HL-60 (cell line): ENCODE results near the gene ZIC4.

Experiments used
- DNase-seq, 2 experiments: peaks; one replicate each; pipeline ENCODE4 v3.0.0-alpha.2; 2010 to 2020; ENCODE audit warnings: low read depth in 1 of 2, low spot score in 1 of 2
- H3K27ac ChIP-seq: fragments of 250-450 bp; sonication (Bioruptor Pico); replicated peaks from 2 replicates; pipeline ENCODE4 v1.5.1; 2020; ENCODE audit warnings: mild to moderate bottlenecking, moderate library complexity
- H3K27me3 ChIP-seq: fragments of 250-450 bp; sonication (Bioruptor Pico); 2 replicates; pipeline ENCODE4 v1.5.1; 2021; ENCODE audit warnings: mild to moderate bottlenecking, moderate library complexity; ENCODE audit not compliant: insufficient read depth, poor library complexity, severe bottlenecking
- H3K4me3 ChIP-seq: replicated peaks from 2 replicates; pipeline ENCODE4 v1.5.1; 2011; ENCODE audit warnings: mild to moderate bottlenecking, control low read depth, low read length; ENCODE audit not compliant: insufficient read depth
- CTCF ChIP-seq: IDR thresholded peaks from one replicate; pipeline ENCODE4 v1.5.1; 2011; ENCODE audit warnings: low read length, control low read depth, inconsistent platforms; ENCODE audit not compliant: insufficient read depth
- GABPA ChIP-seq: IDR thresholded peaks from 2 replicates; pipeline ENCODE4 v1.6.1; 2012; ENCODE audit warnings: low read depth
- POLR2AphosphoS5 ChIP-seq: IDR thresholded peaks from 2 replicates; pipeline ENCODE4 v1.6.1; 2012; ENCODE audit warnings: low read depth
- REST ChIP-seq: IDR thresholded peaks from 2 replicates; pipeline ENCODE4 v1.6.1; 2012; ENCODE audit warnings: low read depth; ENCODE audit not compliant: insufficient replicate concordance
- SPI1 ChIP-seq: IDR thresholded peaks from 2 replicates; pipeline ENCODE4 v1.6.1; 2012; ENCODE audit warnings: low read depth, mild to moderate bottlenecking, borderline replicate concordance

Gene ZIC4

GRCh38 chr3:147359177-147360050 is 46.9 kb downstream of the ZIC4 start:
- Histone ChIP-seq H3K27me3 (peaks cover 54% of the 10 kb centered on the region), H3K4me3 (no peak overlapping the region), H3K27ac (no peak overlapping the region)
- TF ChIP-seq SPI1 (no peak), GABPA (no peak), POLR2AphosphoS5 (no peak), CTCF (no peak), REST (no peak)
- no peak for DNase-seq

GRCh38 chr3:147358144-147358992 is 48.0 kb downstream of the ZIC4 start:
- DNase-seq: no peak
- Histone ChIP-seq H3K4me3 (no peak overlapping the region), H3K27ac (no peak overlapping the region), H3K27me3 (peaks cover 60% of the 10 kb centered on the region)
- TF ChIP-seq CTCF (no peak), SPI1 (no peak), GABPA (no peak), POLR2AphosphoS5 (no peak), REST (no peak)

- TF ChIP-seq GABPA (no peak), REST (no peak), SPI1 (no peak), CTCF (no peak), POLR2AphosphoS5 (no peak)
- H3K4me3 ChIP-seq: no peak overlapping the region
- H3K27ac ChIP-seq: no peak overlapping the region
- DNase-seq: no peak
- H3K27me3 ChIP-seq: peaks cover 60% of the 10 kb centered on the region
These were observed 49.1 kb downstream of the ZIC4 start for GRCh38 chr3:147356909-147357900.
